Measurements from ENCODE around the gene TRUB1. TPM values are rescaled to one million over a fixed set of nuclear protein-coding genes. Genes with fewer than 3 reads are reported as not detected.

The TRUB1 gene
- total RNA-seq, 1 donor from 2014 or later = 26.6 TPM

GRCh38 chr10:114938856-114939193 is 830 bp downstream of the TRUB1 start:
- H3K4me3 ChIP-seq (ENCODE audit: low read depth, low read length) = peak overlapping the region; percentile 73
- H3K36me3 ChIP-seq (ENCODE audit: control insufficient read depth, insufficient read depth, low read length) = peaks cover 3% of the 10 kb centered on the region
- DNase-seq (ENCODE audit: low read depth) (no peak), FAIRE-seq (no peak)
- TF ChIP-seq CTCF (IDR thresholded peaks at IDR 0.05; ENCODE audit: insufficient read depth, low read length, severe bottlenecking) = no peak
- H3K27me3 ChIP-seq (ENCODE audit: control insufficient read depth, insufficient read depth, low read length) = no peaks in the 10 kb centered on the region

- H3K4me3 ChIP-seq (ENCODE audit: low read depth, low read length) = no peak overlapping the region
- H3K27me3 ChIP-seq (ENCODE audit: control insufficient read depth, insufficient read depth, low read length) = no peaks in the 10 kb centered on the region
- DNase-seq (ENCODE audit: low read depth) (peak; percentile 32), FAIRE-seq (no peak)
- H3K36me3 ChIP-seq (ENCODE audit: control insufficient read depth, insufficient read depth, low read length) = peaks cover 5% of the 10 kb centered on the region
- TF ChIP-seq CTCF (IDR thresholded peaks at IDR 0.05; ENCODE audit: insufficient read depth, low read length, severe bottlenecking) = no peak
Observed at GRCh38 chr10:114940735-114941134, 2.7 kb downstream of the TRUB1 start.

- FAIRE-seq = no peak
- no peak for TF ChIP-seq CTCF (IDR thresholded peaks at IDR 0.05; ENCODE audit: insufficient read depth, low read length, severe bottlenecking)
Observed at GRCh38 chr10:114943000-114943399, 5.0 kb downstream of the TRUB1 start.

GRCh38 chr10:114953047-114953446 is 15.1 kb downstream of the TRUB1 start:
- no peaks in the 10 kb centered on the region for H3K27me3 ChIP-seq (ENCODE audit: control insufficient read depth, insufficient read depth, low read length)

More at GRCh38 chr10:114943000-114943399, 5.0 kb downstream of the TRUB1 start:
- Histone ChIP-seq H3K36me3 (ENCODE audit: control insufficient read depth, insufficient read depth, low read length) (peaks cover 5% of the 10 kb centered on the region), H3K27me3 (ENCODE audit: control insufficient read depth, insufficient read depth, low read length) (no peaks in the 10 kb centered on the region), H3K4me3 (ENCODE audit: low read depth, low read length) (no peak overlapping the region)
- no peak for DNase-seq (ENCODE audit: low read depth)

GRCh38 chr10:114955984-114956383 is 18.0 kb downstream of the TRUB1 start:
- Histone ChIP-seq H3K27me3 (ENCODE audit: control insufficient read depth, insufficient read depth, low read length) (no peaks in the 10 kb centered on the region), H3K36me3 (ENCODE audit: control insufficient read depth, insufficient read depth, low read length) (peaks cover 2% of the 10 kb centered on the region), H3K4me3 (ENCODE audit: low read depth, low read length) (no peak overlapping the region)
- DNase-seq (ENCODE audit: low read depth) (no peak), FAIRE-seq (no peak)
- no peak for TF ChIP-seq CTCF (IDR thresholded peaks at IDR 0.05; ENCODE audit: insufficient read depth, low read length, severe bottlenecking)

More at GRCh38 chr10:114953047-114953446, 15.1 kb downstream of the TRUB1 start:
- FAIRE-seq (no peak), DNase-seq (ENCODE audit: low read depth) (no peak)
- TF ChIP-seq CTCF (IDR thresholded peaks at IDR 0.05; ENCODE audit: insufficient read depth, low read length, severe bottlenecking) = no peak
- Histone ChIP-seq H3K36me3 (ENCODE audit: control insufficient read depth, insufficient read depth, low read length) (peaks cover 2% of the 10 kb centered on the region), H3K4me3 (ENCODE audit: low read depth, low read length) (no peak overlapping the region)

GRCh38 chr10:114956466-114956865 is 18.5 kb downstream of the TRUB1 start:
- Histone ChIP-seq H3K36me3 (ENCODE audit: control insufficient read depth, insufficient read depth, low read length) (peaks cover 2% of the 10 kb centered on the region), H3K4me3 (ENCODE audit: low read depth, low read length) (no peak overlapping the region), H3K27me3 (ENCODE audit: control insufficient read depth, insufficient read depth, low read length) (no peaks in the 10 kb centered on the region)
- no peak for DNase-seq (ENCODE audit: low read depth)
- TF ChIP-seq CTCF (IDR thresholded peaks at IDR 0.05; ENCODE audit: insufficient read depth, low read length, severe bottlenecking) = no peak
- FAIRE-seq = no peak
